Measurements from ENCODE around the gene FBXL3.

DNA sequence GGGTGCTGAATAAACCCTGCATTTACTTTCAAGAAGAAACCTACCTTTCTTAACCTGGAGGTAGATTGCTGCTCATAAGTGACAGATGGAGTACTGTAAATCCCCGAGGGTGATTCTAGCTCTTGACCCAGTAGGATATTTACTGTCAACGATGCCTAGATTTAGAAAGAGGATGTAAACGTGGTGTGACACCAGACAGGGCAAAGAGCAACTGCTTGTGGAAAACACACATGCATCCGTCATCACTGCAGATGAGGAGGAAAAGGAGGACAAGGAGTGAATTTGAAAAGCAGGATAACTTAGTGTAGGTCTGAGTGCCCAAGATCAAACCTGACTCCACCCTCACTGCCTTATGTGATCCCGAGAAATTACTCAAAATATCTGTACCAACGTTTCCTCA lies 44.9 kb downstream of the FBXL3 start:
- TF ChIP-seq POLR2A (IDR thresholded peaks at IDR 0.05), result no peak
- TF ChIP-seq, protein P1, sequence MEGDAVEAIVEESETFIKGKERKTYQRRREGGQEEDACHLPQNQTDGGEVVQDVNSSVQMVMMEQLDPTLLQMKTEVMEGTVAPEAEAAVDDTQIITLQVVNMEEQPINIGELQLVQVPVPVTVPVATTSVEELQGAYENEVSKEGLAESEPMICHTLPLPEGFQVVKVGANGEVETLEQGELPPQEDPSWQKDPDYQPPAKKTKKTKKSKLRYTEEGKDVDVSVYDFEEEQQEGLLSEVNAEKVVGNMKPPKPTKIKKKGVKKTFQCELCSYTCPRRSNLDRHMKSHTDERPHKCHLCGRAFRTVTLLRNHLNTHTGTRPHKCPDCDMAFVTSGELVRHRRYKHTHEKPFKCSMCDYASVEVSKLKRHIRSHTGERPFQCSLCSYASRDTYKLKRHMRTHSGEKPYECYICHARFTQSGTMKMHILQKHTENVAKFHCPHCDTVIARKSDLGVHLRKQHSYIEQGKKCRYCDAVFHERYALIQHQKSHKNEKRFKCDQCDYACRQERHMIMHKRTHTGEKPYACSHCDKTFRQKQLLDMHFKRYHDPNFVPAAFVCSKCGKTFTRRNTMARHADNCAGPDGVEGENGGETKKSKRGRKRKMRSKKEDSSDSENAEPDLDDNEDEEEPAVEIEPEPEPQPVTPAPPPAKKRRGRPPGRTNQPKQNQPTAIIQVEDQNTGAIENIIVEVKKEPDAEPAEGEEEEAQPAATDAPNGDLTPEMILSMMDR (IDR thresholded peaks at IDR 0.05), result no peak

Measured in esophagus squamous epithelium (tissue), 4 donors.